Adipocyte (in vitro differentiated cells): Measurements from ENCODE around the gene GTSE1.

Source experiments
- DNase-seq: peaks from one replicate; pipeline ENCODE4 v3.0.0-alpha.2; 2015; ENCODE audit warnings: low read depth
- H3K27me3 ChIP-seq: replicated peaks from 2 replicates; pipeline ENCODE4 v1.7.0; 2013; ENCODE audit warnings: mild to moderate bottlenecking, low read length, moderate library complexity; ENCODE audit not compliant: control insufficient read depth, insufficient read depth
- H3K36me3 ChIP-seq: 2 replicates; pipeline ENCODE4 v1.7.0; 2013; ENCODE audit warnings: low read length, mild to moderate bottlenecking, moderate library complexity; ENCODE audit not compliant: control insufficient read depth, insufficient read depth, severe bottlenecking
- H3K4me1 ChIP-seq: 2 replicates; pipeline ENCODE4 v1.7.0; 2013; ENCODE audit warnings: mild to moderate bottlenecking, low read length, moderate library complexity; ENCODE audit not compliant: control insufficient read depth, insufficient read depth
- H3K4me3 ChIP-seq: 2 replicates; pipeline ENCODE4 v1.7.0; 2013; ENCODE audit warnings: mild to moderate bottlenecking, low read length, moderate library complexity
- H3K9ac ChIP-seq: 2 replicates; pipeline ENCODE4 v1.7.0; 2013; ENCODE audit warnings: mild to moderate bottlenecking, low read length, moderate library complexity
- H3K9me3 ChIP-seq: 2 replicates; pipeline ENCODE4 v1.7.0; 2013; ENCODE audit warnings: mild to moderate bottlenecking, low read length, moderate library complexity; ENCODE audit not compliant: control insufficient read depth

Gene GTSE1

GRCh38 chr22:46370584-46371291, 74.1 kb downstream of the GTSE1 start:
- H3K4me1 ChIP-seq = no peaks in the 10 kb centered on the region
- H3K9ac ChIP-seq = no peak overlapping the region
- no peaks in the 10 kb centered on the region for H3K36me3 ChIP-seq
- H3K27me3 ChIP-seq = peaks cover 43% of the 10 kb centered on the region
- no peaks in the 10 kb centered on the region for H3K9me3 ChIP-seq
- no peak overlapping the region for H3K4me3 ChIP-seq
- no peak for DNase-seq

GRCh38 chr22:46371623-46372226, 75.1 kb downstream of the GTSE1 start:
- no peak for DNase-seq
- peaks cover 43% of the 10 kb centered on the region for H3K27me3 ChIP-seq
- peaks cover 9% of the 10 kb centered on the region for H3K9me3 ChIP-seq
- no peaks in the 10 kb centered on the region for H3K36me3 ChIP-seq
- no peak overlapping the region for H3K9ac ChIP-seq
- H3K4me1 ChIP-seq = no peaks in the 10 kb centered on the region
- H3K4me3 ChIP-seq = no peak overlapping the region

GRCh38 chr22:46372686-46373085, 76.0 kb downstream of the GTSE1 start:
- no peaks in the 10 kb centered on the region for H3K36me3 ChIP-seq
- H3K27me3 ChIP-seq = peaks cover 34% of the 10 kb centered on the region
- H3K4me1 ChIP-seq = no peaks in the 10 kb centered on the region
- DNase-seq = no peak
- no peak overlapping the region for H3K4me3 ChIP-seq
- no peak overlapping the region for H3K9ac ChIP-seq
- peaks cover 9% of the 10 kb centered on the region for H3K9me3 ChIP-seq

GRCh38 chr22:46373159-46373558, 76.5 kb downstream of the GTSE1 start:
- Histone ChIP-seq H3K9ac (no peak overlapping the region), H3K36me3 (no peaks in the 10 kb centered on the region), H3K4me3 (no peak overlapping the region), H3K4me1 (no peaks in the 10 kb centered on the region), H3K9me3 (peaks cover 9% of the 10 kb centered on the region), H3K27me3 (peaks cover 29% of the 10 kb centered on the region)
- no peak for DNase-seq

- H3K9ac ChIP-seq = no peak overlapping the region
- H3K4me1 ChIP-seq = no peaks in the 10 kb centered on the region
- peaks cover 9% of the 10 kb centered on the region for H3K9me3 ChIP-seq
- peaks cover 32% of the 10 kb centered on the region for H3K27me3 ChIP-seq
- no peak for DNase-seq
- no peaks in the 10 kb centered on the region for H3K36me3 ChIP-seq
- no peak overlapping the region for H3K4me3 ChIP-seq
These were observed 77.4 kb downstream of the GTSE1 start for GRCh38 chr22:46373921-46374662.

- DNase-seq = no peak
- H3K9ac ChIP-seq = no peak overlapping the region
- no peak overlapping the region for H3K4me3 ChIP-seq
- peaks cover 9% of the 10 kb centered on the region for H3K9me3 ChIP-seq
- H3K4me1 ChIP-seq = no peaks in the 10 kb centered on the region
- H3K36me3 ChIP-seq = no peaks in the 10 kb centered on the region
- H3K27me3 ChIP-seq = peaks cover 39% of the 10 kb centered on the region
These were observed 78.2 kb downstream of the GTSE1 start for GRCh38 chr22:46374663-46375474.

- Histone ChIP-seq H3K9ac (no peak overlapping the region), H3K36me3 (no peaks in the 10 kb centered on the region), H3K4me1 (no peaks in the 10 kb centered on the region), H3K9me3 (peaks cover 9% of the 10 kb centered on the region), H3K4me3 (no peak overlapping the region), H3K27me3 (peaks cover 39% of the 10 kb centered on the region)
- DNase-seq = no peak
These were observed 79.4 kb downstream of the GTSE1 start for GRCh38 chr22:46376111-46376510.

- Histone ChIP-seq H3K4me3 (no peak overlapping the region), H3K9me3 (peaks cover 9% of the 10 kb centered on the region), H3K27me3 (peaks cover 37% of the 10 kb centered on the region), H3K9ac (no peak overlapping the region), H3K4me1 (no peaks in the 10 kb centered on the region), H3K36me3 (no peaks in the 10 kb centered on the region)
- no peak for DNase-seq
These were observed 80.3 kb downstream of the GTSE1 start for GRCh38 chr22:46376908-46377524.

GRCh38 chr22:46377525-46378425, 81.1 kb downstream of the GTSE1 start:
- H3K36me3 ChIP-seq = no peaks in the 10 kb centered on the region
- peaks cover 34% of the 10 kb centered on the region for H3K27me3 ChIP-seq
- peaks cover 9% of the 10 kb centered on the region for H3K9me3 ChIP-seq
- no peaks in the 10 kb centered on the region for H3K4me1 ChIP-seq
- no peak overlapping the region for H3K9ac ChIP-seq
- DNase-seq = peak; percentile 38
- no peak overlapping the region for H3K4me3 ChIP-seq

GRCh38 chr22:46378426-46379065, 81.9 kb downstream of the GTSE1 start:
- no peak overlapping the region for H3K4me3 ChIP-seq
- H3K4me1 ChIP-seq = no peaks in the 10 kb centered on the region
- peaks cover 9% of the 10 kb centered on the region for H3K9me3 ChIP-seq
- peaks cover 31% of the 10 kb centered on the region for H3K27me3 ChIP-seq
- no peak overlapping the region for H3K9ac ChIP-seq
- no peaks in the 10 kb centered on the region for H3K36me3 ChIP-seq
- DNase-seq = no peak
